ENCODE data around the gene NR2F1. TPM values are rescaled to one million over a fixed set of nuclear protein-coding genes. Genes with fewer than 3 reads are reported as not detected.

NR2F1 gene
- total RNA-seq, 1 donor from 2014 or later = 3.4 TPM

- DNase-seq (ENCODE audit: low read depth) = no peak
Measured at GRCh38 chr5:93591323-93591945, 8.4 kb downstream of the NR2F1 start.

- no peak for DNase-seq (ENCODE audit: low read depth)
Measured at GRCh38 chr5:93592883-93593282, 9.9 kb downstream of the NR2F1 start.

- DNase-seq (ENCODE audit: low read depth) = no peak
Measured at GRCh38 chr5:93593476-93594131, 10.6 kb downstream of the NR2F1 start.

GRCh38 chr5:93594591-93595419, 11.8 kb downstream of the NR2F1 start:
- DNase-seq (ENCODE audit: low read depth) = no peak

- no peak for DNase-seq (ENCODE audit: low read depth)
Measured at GRCh38 chr5:93595420-93596147, 12.6 kb downstream of the NR2F1 start.

DNA sequence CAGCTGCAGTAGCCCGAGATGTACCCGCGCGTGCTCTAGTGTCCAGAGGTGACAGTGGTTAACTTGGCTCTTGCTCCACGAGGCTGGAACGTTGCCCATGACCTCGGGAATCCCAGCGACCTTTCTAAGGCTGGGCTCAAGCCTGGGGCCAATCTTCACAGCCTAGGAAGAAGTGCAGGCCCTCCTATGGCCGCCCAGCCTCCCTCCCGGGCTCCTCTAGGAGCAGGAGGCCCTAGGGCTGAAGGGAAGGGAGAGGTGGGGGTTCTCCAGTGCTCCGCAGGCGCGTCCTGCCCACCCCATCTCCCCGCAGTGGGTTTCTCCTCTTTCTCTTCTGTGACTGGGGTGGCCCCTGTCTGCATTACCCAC, 13.3 kb downstream of the NR2F1 start:
- DNase-seq (ENCODE audit: low read depth) = no peak

- DNase-seq (ENCODE audit: low read depth) = no peak
Measured at GRCh38 chr5:93596676-93597490, 13.9 kb downstream of the NR2F1 start.

DNA sequence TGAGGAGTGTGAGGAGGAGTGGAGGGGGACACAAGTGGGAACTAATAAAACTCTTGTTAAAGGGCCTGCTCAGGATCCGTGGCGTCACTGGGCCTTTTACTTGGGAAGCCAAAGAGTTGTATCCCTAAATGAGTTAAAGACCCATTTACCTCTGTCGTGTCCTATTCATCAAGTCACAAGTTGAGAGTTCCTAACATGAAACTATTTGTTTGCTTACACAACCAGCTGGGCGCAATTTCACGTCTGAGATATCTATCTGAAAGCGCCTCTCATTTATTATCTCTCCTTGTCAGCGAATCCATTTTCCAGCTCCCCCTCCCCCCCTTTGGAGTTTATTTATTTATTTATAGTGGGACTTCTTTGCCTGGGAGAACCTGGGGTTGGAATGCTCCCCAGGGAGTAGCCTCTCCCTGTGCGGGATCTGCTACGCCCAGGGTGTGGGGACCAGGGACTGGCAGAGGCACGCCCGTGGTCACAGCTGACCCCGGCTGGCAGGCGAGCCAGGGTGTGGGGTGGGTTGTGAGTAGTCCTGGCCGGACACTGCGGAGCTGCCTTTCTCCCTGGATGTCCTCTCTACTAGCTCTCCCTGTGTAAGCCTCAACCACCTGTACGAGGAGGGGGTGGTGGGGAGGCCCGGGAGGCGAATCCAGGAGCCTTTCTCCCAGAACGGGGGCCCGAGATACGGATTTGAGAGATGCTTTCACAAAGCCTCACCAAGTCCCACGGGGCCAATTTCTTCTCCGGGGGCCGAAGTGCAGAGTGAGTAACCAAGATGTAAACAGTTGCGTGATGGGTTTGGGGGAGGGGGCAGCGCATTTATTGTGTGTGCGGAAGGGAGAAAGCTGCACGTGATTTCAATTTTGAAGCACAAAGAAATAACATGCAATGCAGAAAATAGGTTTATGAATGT, 15.3 kb downstream of the NR2F1 start:
- no peak for DNase-seq (ENCODE audit: low read depth)

GRCh38 chr5:93599001-93599379, 16.0 kb downstream of the NR2F1 start:
- DNase-seq (ENCODE audit: low read depth) = no peak

DNA sequence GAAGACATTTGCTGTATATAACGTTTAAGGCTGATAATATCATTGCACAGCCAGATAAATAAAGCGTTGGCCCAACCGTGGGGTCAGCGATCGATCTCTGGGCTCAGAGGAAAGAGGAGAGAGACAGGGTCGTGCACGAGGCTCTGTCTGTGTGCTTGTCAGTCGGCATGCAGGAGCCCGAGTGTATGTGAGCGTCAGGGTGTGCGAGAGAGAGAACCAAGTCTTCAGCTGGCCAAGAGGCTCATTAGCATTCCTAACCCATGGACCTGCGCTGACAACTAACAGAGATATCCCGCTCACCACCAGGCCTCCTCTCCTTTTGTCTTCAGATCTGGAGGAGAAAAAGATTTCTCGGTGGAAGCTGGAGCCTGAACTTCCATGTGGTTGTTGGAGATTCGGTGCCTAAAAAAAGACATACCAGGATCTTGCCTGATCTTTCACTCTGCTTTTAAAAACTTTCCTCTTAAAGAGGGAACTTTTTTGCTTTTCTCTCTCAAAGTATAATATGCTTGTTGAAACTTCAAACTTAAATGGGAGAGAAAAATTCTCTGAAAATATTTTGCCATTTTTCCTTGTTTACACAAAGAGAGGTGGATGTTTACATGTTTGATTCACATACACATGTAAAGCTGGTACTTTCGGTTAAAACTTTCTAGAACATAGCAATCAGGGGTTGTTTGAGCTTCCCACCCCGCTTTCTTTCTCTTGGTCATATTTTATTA, 16.5 kb downstream of the NR2F1 start:
- DNase-seq (ENCODE audit: low read depth) = no peak

DNA sequence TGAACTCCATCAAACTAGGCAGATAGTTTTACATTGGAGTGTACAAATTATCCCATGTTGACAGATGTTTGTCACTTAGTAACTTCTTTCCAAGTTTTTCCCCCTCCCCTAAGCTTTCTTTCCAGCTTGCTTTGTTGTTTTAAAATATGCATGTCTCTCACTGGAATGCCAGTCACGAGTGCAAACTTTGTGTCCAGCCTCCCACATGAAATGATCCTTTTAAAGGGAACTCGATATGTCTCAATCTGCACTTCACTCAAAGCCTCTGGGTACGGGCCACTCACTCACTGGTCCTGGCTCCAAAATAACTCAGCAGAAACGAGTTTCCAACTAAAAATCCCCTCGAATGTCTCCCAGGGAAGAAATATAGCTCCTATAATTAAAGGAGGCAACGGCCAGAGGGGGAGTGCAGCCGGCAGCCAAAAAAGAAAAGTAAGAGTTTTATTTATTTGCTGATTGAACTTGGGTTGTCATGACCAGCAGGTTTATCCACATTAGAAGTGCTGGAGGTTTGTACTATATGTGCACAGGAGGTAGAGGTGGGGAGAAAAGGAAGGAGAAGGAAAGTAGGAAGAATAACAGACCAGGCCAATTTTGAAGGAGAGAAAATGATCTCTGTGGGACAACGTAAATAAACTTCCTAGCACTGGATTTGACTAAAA, 17.5 kb downstream of the NR2F1 start:
- DNase-seq (ENCODE audit: low read depth) = peak; percentile 59

- no peak for DNase-seq (ENCODE audit: low read depth)
Measured at GRCh38 chr5:93601071-93601801, 18.2 kb downstream of the NR2F1 start.

DNA sequence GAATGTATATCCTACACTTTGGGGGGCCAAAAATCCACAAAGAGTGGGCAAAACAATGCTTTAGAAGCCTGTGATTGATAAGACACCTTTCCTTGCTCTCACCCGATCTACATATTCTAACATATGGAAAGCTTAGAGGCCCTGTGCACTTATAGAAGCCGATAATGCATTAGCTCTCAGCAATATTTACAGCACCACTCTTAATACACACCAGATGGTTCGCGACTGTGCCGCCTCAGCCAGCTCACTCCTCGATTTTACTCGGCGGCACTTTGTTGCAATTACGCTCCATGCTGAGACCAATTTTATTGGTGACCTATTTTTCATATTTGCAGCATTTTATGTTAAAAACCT, 18.8 kb downstream of the NR2F1 start:
- no peak for DNase-seq (ENCODE audit: low read depth)

DNA sequence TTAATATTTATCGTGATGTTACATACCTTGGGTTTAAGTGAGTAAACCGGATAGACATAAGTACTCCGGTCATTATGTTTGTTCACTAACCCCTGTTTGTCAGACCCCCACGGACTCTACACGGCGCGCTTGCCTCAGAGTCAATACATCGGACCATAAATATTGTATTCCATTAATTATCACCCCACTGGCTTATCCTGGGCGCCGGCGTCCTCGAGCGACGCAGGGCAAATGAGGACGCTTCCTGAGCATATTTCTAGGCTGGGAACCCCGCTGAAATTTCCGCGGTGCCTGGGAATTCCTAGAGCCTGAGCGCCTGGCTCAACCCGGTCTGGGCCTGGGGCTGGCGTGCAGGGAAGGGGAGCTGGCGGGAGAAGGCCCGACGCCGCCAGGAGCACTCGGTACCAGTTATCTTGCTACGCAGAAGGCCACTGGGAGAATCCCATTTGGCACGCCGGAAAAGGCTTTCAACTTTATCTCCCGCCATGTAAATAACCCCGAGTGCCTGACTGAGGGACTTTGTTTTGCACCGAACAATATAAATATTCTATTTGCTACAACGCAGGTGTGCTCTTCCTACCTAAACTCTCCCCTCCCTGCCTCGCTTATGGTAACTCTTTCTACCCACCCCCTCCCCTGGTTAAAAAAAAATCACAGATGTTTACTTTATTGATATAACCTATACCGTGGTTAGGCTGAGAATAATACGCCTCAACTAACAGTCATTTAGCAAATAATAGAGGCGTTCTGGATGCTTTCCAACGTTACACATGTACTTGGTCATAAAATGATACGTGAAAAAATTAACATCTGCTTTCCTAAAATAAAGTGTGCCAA, 19.4 kb downstream of the NR2F1 start:
- no peak for DNase-seq (ENCODE audit: low read depth)

DNA sequence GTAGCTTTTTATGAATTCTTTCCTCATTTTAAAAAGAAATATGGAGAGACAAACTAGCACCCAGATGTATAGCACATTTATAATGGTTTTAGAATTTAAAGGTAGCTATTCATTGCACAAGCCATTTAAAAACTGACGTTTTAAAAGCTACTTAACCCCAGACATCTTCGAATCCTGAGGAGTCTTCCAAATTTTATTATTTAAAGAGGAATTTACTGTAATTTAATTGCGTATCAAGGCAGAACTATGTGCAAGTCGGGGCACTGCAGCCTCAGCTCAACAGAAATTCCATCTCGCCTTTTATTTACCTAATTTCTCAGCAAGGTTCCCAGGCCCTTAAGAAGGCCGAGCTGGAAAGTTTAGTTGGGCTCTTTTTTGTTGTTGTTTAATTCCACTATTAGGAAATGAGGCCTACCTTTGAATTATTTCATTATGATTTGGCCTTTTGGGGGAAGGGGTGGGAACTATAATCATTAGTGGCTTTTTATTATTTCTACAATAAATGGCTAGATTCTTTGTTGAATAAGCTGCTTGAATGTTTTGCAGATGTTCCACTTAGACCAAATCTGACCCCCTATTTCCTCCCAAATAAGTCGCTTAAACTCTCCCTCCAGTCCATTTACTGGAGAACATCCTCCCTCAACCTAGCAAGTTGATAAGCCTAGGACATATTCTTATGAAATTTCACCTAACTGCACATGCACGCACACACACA, 20.2 kb downstream of the NR2F1 start:
- DNase-seq (ENCODE audit: low read depth) = no peak

DNA sequence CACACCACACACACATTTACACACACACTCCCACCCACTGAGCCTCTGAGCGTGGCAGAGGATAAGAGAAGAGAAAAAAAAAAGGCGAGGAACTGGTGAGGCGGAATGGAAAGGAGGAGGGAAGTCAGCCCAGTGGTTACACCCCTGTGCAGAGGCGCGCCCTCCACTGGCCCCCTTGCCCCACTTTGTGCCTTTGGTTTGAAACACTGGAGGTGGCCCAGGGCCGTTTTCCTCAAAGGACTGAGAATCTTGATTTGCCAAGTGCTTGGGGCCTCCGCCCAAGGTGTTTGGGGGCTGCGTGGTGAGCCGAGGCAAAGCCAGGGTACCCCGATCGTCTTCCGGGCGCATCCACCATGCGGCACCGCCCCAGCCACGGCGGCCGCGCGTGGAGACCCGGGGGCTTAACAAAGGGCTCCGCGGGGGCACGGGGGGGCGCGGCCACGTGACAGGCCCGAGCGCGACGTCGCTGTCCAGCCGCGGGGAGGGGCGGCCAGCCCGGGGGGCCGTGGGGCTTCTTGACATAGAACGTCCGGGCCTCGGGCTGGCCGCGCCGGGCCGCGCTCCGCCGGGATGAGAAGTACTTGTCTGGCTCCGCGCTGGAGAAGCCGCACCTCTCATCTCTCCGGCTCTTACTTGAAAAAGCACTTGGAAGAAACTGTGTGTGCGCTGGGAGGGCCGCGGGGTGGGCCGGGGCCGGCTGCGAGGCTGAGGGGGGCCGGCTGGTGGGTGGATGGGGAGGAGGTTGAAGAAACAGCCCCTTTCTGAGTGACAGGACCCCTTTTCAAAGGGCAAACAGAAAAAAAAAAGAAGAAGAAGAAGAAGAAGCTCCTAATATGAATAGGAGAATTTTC, 21.0 kb downstream of the NR2F1 start:
- no peak for DNase-seq (ENCODE audit: low read depth)

Data from renal cortical epithelial cell (primary cell).